HG03280 (cell line): Measurements from ENCODE around the gene HS3ST6.
"Not testable (repeated sequence)": the region's sequence is repeated elsewhere in the genome, so short reads cannot be mapped to it uniquely, and the experiment has no call there.

Experiments used
- ATAC-seq: cut with Tn5 transposase; IDR thresholded peaks from one replicate; pipeline ENCODE4 v1.9.1; 2021; ENCODE audit warnings: mild to moderate bottlenecking, moderate library complexity; ENCODE audit not compliant: unreplicated experiment

HS3ST6 gene

DNA sequence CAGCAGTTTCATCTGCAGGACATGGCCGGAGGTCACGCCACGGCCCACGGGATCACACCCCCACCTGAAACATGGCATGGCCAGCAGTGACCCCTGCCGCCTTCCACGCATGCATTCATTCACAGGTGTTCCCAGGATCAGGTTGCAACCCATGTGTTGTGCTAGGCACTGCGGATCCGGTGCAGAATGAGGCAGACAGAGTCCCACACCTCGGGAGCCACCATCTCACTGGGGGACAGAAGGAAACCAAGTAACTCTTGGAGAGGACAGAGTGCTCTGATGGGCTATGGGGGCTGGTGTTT, 29.1 kb upstream of the HS3ST6 start:
- no peak for ATAC-seq

DNA sequence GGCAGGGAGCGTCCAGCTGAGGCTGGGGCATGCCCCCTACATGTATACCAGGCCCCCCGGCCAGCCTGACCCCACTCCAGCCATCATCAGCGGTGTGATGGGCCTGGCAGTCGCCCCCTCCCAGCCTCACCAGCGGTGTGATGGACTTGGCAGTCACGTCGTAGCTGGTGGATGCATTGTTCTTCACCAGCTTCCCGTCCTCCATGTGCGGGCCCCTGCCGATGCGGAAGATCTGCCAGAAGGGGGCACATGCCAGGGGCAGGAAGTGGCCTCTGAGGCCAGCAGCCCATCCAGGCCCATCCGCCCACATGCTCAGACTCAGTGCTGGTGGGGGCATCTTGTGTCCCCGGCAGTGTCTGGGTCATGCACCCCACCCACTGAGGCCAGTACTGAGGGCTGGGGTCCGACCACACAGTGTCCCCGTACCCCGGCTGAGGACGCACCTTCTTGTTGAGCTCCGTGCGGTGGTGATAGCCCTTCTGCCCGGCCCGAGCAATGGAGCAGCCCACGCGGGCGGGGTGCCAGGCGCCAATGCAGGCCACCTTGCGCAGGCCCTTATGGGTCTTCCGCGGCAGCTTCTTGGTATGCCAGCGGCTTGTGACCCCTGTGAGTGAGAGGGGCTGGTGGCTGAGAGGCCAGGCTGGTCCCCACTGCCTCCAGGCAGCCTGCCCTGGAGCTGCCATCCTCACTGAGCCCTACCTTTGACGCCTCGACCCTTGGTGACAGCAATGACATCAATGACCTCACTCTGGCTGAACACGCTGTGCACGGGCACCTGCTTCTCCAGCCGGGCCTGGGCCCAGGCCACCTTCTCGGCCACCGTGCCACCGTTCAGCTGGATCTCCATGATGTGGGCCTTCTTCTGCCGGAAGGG, 28.5 kb upstream of the HS3ST6 start:
- ATAC-seq: no peak

DNA sequence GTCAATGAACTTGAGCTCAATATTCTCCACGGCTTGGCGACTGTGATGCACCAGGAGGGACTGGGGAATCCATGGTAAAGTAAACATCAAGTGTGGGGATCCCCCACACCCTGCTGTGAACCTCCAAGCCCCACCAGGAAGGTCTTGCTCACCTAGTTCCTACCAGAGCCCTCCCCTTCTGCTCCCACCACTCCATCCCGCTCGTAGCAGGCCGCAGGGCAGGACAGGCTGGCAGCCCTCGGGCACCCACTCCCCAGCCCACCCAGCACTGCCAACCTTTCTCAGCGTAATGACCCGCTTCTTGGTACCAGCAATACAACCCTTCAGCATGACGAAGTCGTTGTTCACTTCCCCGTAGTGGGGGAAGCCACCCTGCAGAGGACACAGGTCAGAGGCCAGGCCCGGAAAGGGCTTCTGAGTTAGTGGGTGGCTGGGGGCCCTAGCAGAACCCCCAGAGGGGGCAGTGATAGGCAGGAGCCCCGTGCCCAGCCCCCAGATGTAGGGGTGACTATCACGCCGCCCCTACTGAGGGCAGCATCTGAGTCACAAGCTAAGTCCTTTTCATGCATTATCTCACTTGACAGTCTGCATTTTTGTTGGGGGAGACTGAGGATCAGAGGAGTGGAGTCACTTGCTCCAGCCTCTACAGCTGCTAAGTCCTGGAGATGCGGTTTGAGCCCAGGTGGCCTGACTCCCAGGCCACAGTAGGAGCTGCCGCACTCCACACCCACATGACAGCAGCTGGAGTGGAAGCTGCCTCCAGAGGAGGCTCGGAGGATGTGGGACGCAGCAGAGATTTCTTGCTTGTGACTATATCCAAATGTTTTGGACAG, 27.6 kb upstream of the HS3ST6 start:
- ATAC-seq: no peak

DNA sequence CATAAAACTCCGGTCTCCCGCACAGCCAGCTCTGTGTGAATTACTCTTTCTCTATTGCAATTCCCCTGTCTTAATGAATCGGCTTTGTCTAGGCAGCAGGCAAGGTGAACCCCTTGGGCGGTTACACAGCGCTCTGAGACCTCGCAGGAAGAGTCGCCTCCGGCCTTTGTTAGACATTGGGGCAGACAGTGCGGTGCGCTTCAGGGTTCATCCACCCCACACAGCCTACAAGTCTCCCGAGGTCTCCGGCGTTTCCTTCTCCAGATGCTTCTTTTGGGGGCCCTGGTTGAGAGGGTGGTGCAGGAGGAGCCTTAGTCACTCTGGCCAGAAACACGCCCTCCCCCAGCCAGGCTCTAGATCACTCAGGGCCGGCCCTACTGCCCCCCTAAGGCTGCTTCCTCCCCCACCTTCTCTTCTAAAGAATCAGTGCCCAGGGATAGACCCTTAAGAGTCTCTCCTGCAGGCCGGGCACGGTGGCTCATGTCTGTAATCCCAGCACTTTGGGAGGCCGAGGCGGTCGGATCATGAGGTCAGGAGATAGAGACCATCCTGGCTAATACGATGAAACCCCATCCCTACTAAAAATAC, 26.5 kb upstream of the HS3ST6 start:
- ATAC-seq: no peak

DNA sequence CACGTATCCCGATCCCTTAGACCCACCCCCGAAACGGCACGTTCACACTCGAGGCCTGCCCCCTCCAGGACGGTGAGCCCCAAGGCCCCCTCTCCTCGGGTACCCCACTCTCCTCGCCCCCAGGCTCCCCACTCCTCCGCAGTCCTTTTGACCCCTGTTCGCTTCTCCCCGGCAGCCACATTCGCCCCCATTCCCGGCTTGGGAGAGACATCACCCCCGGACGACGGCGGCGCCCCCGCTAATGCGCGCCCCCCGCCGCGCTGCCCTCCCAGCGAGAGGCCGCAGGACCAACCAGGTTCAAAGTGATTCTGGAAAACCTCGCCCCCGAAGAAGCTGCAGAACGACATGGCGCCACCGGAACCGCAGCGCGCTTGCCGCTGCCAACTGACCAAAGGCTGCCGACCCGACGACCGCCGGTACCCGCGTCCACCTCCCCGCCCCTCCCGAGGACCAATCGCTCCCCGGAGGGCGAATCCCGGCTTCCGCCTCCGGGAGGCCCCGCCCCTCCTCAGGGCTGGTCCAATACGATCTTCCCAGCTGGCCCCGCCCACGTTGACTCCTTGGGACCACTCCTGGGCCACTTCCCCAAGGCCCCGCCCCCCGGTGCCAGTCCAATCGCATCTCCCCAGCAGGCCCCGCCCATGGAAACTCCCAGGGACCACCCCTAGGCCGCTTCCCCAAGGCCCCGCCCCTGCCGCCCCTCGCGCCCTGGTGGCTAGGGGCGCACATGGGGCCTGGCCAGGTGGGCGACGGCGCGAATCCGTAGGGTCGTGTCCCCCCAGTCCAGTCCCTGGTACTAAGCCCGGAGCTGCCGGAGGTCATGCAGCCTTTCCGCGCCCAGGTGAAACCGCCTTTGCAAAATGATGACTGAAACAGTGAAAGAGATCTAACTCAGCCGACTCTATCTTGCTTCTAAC, 24.9 kb upstream of the HS3ST6 start, which contains the start of gene MSRB1:
Gene MSRB1, minus strand, starts transcription at position 390 of the 917 bp plus-strand sequence. Its CDS starts 43 bp downstream, at position 347.
- peak; percentile 96 for ATAC-seq

DNA sequence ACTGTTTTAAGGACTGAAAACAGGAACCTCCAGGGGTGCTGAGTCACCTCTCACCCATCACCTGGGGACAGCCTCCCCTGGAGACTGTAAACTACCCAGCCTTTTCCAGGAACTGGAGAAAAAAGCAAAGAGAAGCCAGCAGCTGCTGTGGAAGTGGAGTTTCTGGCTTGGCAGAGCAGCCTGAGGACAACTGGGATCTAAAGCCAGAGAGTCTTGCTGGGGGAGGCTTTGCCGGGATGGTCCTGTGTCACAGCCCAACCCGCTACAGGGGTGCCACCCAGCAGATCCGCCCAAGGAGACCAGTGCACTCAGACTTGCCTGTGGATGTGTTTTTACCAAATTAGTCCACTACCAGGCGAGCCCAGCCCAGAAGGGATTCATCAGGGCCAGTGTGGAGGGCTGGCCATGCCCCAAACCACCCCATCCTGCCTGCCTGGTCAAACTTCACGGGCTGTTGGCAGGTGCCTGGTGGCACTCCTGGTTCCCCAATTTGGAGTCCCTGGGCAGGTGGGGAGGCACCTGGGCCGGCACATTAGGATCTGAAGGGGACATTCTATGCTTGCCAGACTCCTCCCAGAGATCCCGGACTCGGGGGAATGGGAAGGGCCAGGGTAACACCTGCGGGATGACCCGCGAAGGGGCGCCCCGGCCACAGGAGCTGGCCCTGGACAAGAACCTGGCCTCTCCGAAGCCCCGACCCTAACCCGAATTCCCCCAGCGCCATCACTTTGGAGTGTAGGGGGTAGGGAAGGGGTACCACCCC, 24.0 kb upstream of the HS3ST6 start:
- no peak for ATAC-seq

DNA sequence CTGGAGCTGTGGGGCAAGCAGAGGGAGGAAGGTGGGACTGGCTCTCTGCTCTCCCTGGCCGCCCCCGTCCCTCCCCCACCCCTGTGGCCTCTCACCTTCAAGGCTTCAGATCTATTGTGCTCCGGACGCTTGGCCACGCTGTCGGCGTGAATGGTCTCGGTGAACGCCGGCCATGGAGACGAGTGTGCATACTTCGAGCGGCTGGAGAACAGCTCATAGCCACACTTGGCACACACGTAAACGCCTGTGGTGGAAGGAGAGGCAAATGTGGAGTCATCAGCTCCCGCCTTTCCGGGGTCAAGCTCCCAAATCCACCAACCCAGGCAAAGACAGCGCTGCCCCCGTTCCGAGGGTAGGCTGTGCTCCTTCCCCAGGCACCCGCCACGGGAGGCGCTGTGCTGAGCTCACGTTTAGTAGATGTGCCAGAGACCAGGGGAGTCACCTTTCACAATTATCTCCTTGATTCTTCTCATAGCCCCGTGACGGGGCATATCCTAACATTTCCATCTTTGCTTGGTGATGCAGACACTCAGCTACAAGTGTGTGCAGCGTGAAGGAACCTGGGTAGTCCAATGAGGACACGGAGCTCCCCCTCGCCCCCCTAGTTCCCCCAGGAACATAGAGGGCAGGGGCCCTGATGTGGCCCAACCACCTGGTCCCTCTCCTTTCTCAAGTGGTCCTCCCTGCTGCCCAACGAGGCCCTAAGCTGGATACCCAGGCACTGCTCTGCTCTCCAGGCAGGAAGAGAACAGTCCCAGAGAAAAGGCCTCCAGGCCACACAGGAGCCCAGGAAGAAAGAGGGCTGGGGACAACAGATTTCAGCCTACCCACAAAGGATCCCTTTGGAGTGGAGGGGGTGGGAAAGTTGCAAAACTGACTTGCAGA, 23.2 kb upstream of the HS3ST6 start:
- no peak for ATAC-seq

DNA sequence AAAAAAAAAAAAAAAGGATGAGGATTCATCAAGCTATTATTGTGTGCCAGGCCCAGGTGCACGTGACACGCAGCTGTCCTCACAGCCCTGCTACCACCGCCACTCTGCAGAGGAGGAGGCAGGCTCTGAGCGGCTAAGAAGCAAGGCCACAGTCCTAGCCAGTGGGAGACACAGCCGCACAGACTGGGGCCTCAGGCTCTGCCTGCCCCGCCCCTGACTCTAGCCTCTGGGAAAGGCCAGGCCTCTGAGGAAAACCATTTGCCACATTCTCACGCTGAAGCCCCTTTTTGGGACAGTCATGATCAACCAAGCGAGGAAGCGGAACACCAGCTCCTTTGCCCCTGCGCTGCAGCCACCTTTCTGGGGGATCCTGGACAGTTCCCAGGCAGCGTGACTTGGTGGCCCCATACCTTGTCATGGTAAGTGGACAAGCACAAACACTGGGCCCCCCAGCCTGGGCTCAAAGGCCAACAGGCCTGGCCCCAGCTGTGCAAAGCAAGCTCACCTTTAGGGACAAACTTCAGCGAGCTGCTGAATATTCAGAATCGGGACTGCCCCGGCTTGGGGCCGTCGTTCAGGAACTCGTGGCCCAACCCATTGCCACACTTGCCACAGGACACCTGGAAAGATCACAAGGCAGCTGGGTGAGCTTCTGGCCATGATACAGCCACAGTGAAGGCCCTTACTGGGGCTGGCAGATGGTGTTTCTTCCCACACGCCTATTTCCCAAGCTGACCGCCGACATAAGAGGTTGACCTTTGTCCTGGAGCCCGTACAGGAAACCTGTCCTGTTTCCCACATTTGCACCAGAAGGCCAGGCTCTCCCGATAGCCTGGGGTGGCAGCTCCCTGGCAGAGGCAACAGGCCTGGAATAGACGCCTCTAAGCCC, 22.3 kb upstream of the HS3ST6 start:
- ATAC-seq: no peak

DNA sequence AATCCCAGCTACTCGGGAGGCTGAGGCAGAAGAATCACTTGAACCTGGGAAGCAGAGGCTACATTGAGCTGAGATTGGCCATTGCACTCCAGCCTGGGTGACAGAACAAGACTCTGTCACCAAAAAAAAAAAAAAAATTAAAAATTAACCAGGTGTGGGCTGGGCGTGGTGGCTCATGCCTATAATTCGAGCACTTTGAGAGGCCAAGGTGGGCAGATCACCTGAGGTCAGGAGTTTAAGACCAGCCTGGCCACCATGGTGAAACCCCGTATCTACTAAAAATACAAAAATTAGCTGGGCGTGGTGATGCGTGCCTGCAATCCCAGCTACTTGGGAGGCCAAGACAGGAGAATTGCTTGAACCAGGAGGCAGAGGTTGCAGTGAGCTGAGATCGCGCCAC, 21.6 kb upstream of the HS3ST6 start:
- ATAC-seq: not testable (repeated sequence)

DNA sequence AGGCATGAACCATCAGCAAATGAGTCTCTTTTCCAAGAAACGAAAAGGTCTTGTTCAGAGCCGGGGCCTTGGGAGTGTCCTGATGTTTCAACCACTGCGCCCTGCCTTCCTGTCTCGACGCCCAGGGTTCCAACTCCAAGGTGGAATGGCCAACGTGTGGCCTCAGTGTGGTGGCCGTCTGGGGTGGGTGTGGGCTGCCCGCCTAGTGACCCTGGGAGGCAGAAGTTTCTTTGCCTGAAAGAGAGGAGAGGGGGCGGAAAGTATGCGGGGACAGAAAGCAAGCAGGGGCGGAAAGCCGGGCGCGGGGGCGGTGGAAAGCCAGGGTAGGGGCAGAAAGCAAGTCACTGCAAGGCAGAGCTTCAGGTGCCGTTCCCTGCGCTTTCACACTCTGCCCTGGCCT, 20.7 kb upstream of the HS3ST6 start:
- ATAC-seq: no peak

DNA sequence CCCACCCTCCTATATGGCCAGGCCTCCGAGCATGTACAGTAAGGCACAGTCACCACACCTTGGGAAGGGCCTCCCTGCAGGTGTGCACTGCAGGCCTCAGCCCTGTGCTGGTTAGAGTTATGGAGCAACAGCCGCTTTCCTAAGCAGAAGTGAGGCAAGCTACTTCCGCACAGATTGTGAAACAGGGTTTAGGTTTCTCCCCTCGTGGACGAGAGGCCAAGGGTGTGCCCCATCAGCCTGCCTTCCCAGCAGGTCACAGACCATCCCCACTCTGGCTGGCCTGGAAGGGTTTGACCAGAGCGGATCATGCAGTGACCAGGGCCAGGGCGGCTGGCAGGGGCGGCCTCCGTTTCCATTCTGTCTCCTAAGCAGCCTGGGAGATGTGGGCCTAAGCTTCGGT, 20.1 kb upstream of the HS3ST6 start:
- no peak for ATAC-seq

DNA sequence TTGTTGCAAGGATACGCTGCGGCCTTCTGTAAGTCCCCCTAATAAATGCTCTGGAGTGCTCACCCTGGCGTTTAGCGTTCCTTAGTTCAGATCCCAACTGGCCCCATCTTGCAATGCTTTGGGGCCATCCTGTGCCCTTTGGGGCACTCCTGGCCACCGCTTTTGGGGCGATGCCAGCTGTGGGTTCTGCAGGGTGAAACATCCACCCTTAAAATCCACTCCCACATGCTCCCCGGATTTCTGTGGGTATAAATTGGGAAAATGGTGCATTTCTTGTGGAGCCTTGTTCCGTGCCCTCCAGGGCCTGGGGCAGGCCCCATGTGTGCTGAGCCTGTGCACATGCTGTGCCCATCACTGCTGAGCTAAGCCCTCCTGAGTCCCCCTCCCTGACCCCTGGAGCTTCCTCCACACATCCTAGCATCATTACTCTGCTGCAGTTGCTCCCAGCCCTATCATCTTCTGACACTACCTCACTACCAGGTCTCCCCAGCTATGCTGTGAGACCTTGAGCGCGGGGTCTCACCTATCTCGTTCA, 18.8 kb upstream of the HS3ST6 start:
- no peak for ATAC-seq

DNA sequence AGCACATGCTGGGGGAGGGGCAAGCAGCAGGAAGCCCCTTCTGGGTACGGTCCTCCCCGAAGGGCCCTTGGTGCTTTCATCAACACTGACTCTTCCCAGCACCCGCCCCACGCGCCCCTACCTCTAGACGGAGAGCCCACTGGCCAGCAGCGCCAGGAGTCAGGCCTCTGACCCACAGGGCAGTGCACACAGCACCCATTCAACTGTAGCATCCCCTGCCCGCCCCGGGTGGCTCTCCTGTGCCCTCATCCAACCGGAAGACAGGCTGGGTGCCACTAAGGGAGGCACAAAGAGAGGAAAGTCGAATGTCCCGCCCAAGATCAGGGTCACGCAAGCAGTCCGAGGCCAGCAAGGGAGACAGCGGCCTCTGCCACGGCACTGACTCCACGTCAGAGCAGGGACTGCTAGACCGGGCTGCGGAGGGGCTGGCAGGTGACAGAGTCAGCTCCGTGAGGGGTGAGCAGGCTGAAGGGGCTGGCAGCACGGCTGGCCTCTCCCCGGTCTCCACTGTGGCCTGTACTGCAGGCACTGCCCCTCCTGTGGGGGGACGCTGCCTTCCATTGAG, 15.0 kb upstream of the HS3ST6 start:
- no peak for ATAC-seq

DNA sequence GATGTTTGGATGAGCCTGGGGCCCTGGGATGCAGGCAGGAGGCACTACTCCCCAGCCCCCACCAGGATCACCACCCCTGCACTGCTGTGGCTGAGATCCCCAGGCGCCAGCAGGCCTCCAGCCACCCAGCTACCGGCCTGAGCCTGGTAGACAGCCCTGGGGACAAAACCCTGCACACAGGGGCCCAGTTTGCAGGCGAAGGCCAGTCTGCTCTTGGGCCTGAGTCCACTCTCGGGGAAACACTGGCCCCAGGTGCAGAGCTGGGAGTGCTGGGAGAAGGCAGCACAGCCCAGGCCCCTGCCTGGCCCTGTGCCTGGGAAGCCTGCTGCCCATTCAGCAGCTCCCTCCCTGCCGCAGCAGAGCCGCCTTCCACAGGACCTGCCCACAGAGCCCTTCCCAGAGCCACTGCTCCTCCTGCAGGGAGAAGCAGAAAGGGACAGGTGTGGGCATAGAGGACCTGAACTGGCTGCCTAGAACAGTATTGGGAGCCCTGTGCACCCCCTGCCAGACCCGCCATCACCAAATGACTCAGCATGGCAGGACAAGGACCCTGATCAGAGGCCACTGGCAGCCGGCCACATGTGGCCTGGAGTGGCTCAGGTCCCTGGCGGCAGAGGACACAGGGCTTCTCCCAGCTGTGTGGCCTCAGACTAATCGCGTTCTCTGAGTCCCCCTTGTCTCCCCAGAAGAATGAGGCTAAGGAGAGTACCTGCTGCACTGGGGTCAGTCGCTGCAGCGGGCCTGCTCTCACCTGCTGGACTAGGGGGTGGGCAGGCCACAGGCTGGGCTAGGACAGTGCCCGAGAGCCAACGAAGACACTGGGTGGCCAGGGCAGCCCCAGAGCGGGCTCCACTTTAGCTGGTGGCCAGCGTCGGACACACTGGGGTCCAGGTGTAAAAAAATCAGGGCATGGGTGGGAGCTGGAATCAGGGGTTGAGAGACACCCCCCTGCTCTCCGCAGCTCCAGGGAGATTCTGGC, 14.1 kb upstream of the HS3ST6 start:
- ATAC-seq: no peak

DNA sequence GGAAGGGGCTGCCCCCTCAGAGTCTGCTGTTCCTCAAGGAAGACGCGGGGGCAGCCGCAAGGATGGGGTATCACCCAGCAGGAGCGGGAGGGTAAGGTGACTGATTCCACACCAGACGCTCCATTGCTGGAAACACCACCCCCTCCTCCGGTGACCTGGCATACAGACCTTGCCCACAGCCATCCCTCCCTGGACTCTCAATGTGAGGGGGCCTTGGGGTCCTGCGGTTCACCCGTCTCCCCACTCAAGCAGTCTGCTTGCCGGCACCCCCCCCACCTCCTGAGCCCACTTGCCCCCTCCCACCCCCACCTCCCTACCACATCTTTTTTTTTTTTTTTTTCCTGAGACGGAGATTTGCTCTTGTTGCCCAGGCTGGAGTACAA, 12.1 kb upstream of the HS3ST6 start:
- ATAC-seq: no peak
